HL-60 (cell line): Measurements from ENCODE around the gene ERCC6L2.

ENCODE experiments used
- DNase-seq, 2 experiments: peaks; one replicate each; pipeline ENCODE4 v3.0.0-alpha.2; 2010 to 2020; ENCODE audit warnings: low read depth in 1 of 2, low spot score in 1 of 2
- H3K27ac ChIP-seq: fragments of 250-450 bp; sonication (Bioruptor Pico); replicated peaks from 2 replicates; pipeline ENCODE4 v1.5.1; 2020; ENCODE audit warnings: mild to moderate bottlenecking, moderate library complexity
- H3K27me3 ChIP-seq: fragments of 250-450 bp; sonication (Bioruptor Pico); 2 replicates; pipeline ENCODE4 v1.5.1; 2021; ENCODE audit warnings: mild to moderate bottlenecking, moderate library complexity; ENCODE audit not compliant: insufficient read depth, poor library complexity, severe bottlenecking
- H3K4me3 ChIP-seq: replicated peaks from 2 replicates; pipeline ENCODE4 v1.5.1; 2011; ENCODE audit warnings: mild to moderate bottlenecking, control low read depth, low read length; ENCODE audit not compliant: insufficient read depth
- CTCF ChIP-seq: IDR thresholded peaks from one replicate; pipeline ENCODE4 v1.5.1; 2011; ENCODE audit warnings: low read length, control low read depth, inconsistent platforms; ENCODE audit not compliant: insufficient read depth
- GABPA ChIP-seq: IDR thresholded peaks from 2 replicates; pipeline ENCODE4 v1.6.1; 2012; ENCODE audit warnings: low read depth
- POLR2AphosphoS5 ChIP-seq: IDR thresholded peaks from 2 replicates; pipeline ENCODE4 v1.6.1; 2012; ENCODE audit warnings: low read depth
- SPI1 ChIP-seq: IDR thresholded peaks from 2 replicates; pipeline ENCODE4 v1.6.1; 2012; ENCODE audit warnings: low read depth, mild to moderate bottlenecking, borderline replicate concordance
- TF ChIP-seq, protein P1 (sequence below): IDR thresholded peaks from 2 replicates; pipeline ENCODE4 v1.6.1; 2012; ENCODE audit warnings: low read depth; ENCODE audit not compliant: insufficient replicate concordance

Gene ERCC6L2

DNA sequence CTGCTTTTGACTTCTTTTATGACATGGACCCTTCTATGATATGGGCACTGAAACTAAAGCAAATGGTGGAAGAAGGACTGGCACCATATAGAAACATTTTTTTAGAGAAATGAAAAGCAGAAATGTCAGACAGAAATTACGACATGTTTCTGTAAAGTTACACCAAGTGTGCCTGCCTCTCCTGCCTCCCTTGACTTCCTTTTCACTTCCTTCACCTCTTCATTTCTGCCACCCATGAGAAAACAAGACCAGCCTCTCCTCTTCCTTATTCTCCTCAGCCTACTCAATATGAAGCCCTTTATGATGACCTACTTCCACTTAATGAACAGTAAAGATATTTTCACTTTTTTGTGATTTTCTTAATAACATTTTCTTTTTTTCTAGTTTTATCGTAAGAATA lies 44.5 kb downstream of the ERCC6L2 start:
- Histone ChIP-seq H3K4me3 (no peak overlapping the region), H3K27ac (peak overlapping the region; percentile 36), H3K27me3 (no peaks in the 10 kb centered on the region)
- peak; percentile 42 to 77 for DNase-seq
- TF ChIP-seq SPI1 (peak; percentile 81; the same call in 1 of the 2 replicates), GABPA (no peak)

DNA sequence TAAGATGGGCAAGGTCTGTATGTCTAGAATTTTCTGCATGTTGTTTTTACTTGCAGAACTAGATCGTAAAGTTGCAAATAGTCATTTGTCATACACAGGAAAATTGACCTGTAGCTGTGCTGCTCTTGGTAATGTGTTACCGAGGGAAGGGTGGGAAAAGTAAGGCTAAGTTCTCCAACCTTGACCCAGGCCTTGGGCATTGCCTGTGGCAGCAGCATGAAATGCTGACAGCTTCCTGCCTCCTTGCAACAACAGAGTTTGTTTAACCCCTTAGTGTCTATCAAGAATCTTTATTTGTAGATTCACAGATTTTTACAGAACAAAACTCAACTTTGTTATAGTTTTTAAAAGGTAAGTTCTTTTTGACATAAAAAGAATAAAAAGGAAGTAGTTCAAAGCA lies 48.3 kb downstream of the ERCC6L2 start:
- no peak for DNase-seq
- TF ChIP-seq, protein P1, sequence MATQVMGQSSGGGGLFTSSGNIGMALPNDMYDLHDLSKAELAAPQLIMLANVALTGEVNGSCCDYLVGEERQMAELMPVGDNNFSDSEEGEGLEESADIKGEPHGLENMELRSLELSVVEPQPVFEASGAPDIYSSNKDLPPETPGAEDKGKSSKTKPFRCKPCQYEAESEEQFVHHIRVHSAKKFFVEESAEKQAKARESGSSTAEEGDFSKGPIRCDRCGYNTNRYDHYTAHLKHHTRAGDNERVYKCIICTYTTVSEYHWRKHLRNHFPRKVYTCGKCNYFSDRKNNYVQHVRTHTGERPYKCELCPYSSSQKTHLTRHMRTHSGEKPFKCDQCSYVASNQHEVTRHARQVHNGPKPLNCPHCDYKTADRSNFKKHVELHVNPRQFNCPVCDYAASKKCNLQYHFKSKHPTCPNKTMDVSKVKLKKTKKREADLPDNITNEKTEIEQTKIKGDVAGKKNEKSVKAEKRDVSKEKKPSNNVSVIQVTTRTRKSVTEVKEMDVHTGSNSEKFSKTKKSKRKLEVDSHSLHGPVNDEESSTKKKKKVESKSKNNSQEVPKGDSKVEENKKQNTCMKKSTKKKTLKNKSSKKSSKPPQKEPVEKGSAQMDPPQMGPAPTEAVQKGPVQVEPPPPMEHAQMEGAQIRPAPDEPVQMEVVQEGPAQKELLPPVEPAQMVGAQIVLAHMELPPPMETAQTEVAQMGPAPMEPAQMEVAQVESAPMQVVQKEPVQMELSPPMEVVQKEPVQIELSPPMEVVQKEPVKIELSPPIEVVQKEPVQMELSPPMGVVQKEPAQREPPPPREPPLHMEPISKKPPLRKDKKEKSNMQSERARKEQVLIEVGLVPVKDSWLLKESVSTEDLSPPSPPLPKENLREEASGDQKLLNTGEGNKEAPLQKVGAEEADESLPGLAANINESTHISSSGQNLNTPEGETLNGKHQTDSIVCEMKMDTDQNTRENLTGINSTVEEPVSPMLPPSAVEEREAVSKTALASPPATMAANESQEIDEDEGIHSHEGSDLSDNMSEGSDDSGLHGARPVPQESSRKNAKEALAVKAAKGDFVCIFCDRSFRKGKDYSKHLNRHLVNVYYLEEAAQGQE: no peak
- TF ChIP-seq GABPA: no peak
- TF ChIP-seq POLR2AphosphoS5: no peak
- TF ChIP-seq CTCF: no peak
- TF ChIP-seq SPI1: no peak
- no peak overlapping the region for H3K27ac ChIP-seq
- H3K27me3 ChIP-seq: no peaks in the 10 kb centered on the region
- no peak overlapping the region for H3K4me3 ChIP-seq

- TF ChIP-seq POLR2AphosphoS5: no peak
- TF ChIP-seq SPI1: no peak
- TF ChIP-seq, protein P1: no peak
- no peak for TF ChIP-seq GABPA
- no peak for TF ChIP-seq CTCF
- no peak overlapping the region for H3K4me3 ChIP-seq
- no peak for DNase-seq
- H3K27me3 ChIP-seq: no peaks in the 10 kb centered on the region
- no peak overlapping the region for H3K27ac ChIP-seq
Measured at GRCh38 chr9:95924987-95925386, 49.5 kb downstream of the ERCC6L2 start.

GRCh38 chr9:95927271-95928004 lies 51.9 kb downstream of the ERCC6L2 start:
- Histone ChIP-seq H3K27me3 (no peaks in the 10 kb centered on the region), H3K27ac (no peak overlapping the region), H3K4me3 (no peak overlapping the region)
- DNase-seq: no peak
- TF ChIP-seq POLR2AphosphoS5: no peak
- TF ChIP-seq SPI1: no peak
- no peak for TF ChIP-seq GABPA
- TF ChIP-seq, protein P1: no peak
- TF ChIP-seq CTCF: no peak
